HL-60 (cell line): ENCODE data around the gene MYL12B.
"Not testable (repeated sequence)": the region's sequence is repeated elsewhere in the genome, so short reads cannot be mapped to it uniquely, and the experiment has no call there.

Experiments used
- DNase-seq, 2 experiments: peaks; one replicate each; pipeline ENCODE4 v3.0.0-alpha.2; 2010 to 2020; ENCODE audit warnings: low read depth in 1 of 2, low spot score in 1 of 2
- H3K27ac ChIP-seq: fragments of 250-450 bp; sonication (Bioruptor Pico); replicated peaks from 2 replicates; pipeline ENCODE4 v1.5.1; 2020; ENCODE audit warnings: mild to moderate bottlenecking, moderate library complexity
- H3K27me3 ChIP-seq: fragments of 250-450 bp; sonication (Bioruptor Pico); 2 replicates; pipeline ENCODE4 v1.5.1; 2021; ENCODE audit warnings: mild to moderate bottlenecking, moderate library complexity; ENCODE audit not compliant: insufficient read depth, poor library complexity, severe bottlenecking
- H3K4me3 ChIP-seq: replicated peaks from 2 replicates; pipeline ENCODE4 v1.5.1; 2011; ENCODE audit warnings: mild to moderate bottlenecking, control low read depth, low read length; ENCODE audit not compliant: insufficient read depth
- CTCF ChIP-seq: IDR thresholded peaks from one replicate; pipeline ENCODE4 v1.5.1; 2011; ENCODE audit warnings: low read length, control low read depth, inconsistent platforms; ENCODE audit not compliant: insufficient read depth
- GABPA ChIP-seq: IDR thresholded peaks from 2 replicates; pipeline ENCODE4 v1.6.1; 2012; ENCODE audit warnings: low read depth
- POLR2AphosphoS5 ChIP-seq: IDR thresholded peaks from 2 replicates; pipeline ENCODE4 v1.6.1; 2012; ENCODE audit warnings: low read depth
- REST ChIP-seq: IDR thresholded peaks from 2 replicates; pipeline ENCODE4 v1.6.1; 2012; ENCODE audit warnings: low read depth; ENCODE audit not compliant: insufficient replicate concordance
- SPI1 ChIP-seq: IDR thresholded peaks from 2 replicates; pipeline ENCODE4 v1.6.1; 2012; ENCODE audit warnings: low read depth, mild to moderate bottlenecking, borderline replicate concordance

Gene MYL12B

GRCh38 chr18:3218819-3219218, 43.1 kb upstream of the MYL12B start:
- no peak for DNase-seq
- TF ChIP-seq REST (no peak), CTCF (no peak), GABPA (no peak)
- no peak overlapping the region for H3K4me3 ChIP-seq
- no peaks in the 10 kb centered on the region for H3K27me3 ChIP-seq
- no peak overlapping the region for H3K27ac ChIP-seq

GRCh38 chr18:3219241-3219630, 42.7 kb upstream of the MYL12B start:
- Histone ChIP-seq H3K27me3 (no peaks in the 10 kb centered on the region), H3K4me3 (no peak overlapping the region), H3K27ac (no peak overlapping the region)
- no peak for DNase-seq
- TF ChIP-seq CTCF = no peak
- TF ChIP-seq SPI1 = no peak

- H3K27me3 ChIP-seq = no peaks in the 10 kb centered on the region
- no peak within 1 kb of the TSS for H3K27ac ChIP-seq
- TF ChIP-seq REST (no peak), SPI1 (no peak), CTCF (no peak), GABPA (no peak), POLR2AphosphoS5 (no peak)
- DNase-seq = no peak
- no peak within 1 kb of the TSS for H3K4me3 ChIP-seq
Observed at GRCh38 chr18:3219631-3220335, 42.1 kb upstream of the MYL12B start, which contains the start of gene MYOM1. TSS of gene MYOM1 (minus strand) at chr18:3219968. CDS start at chr18:3215223, 4,745 bp downstream.

GRCh38 chr18:3220868-3221267, 41.1 kb upstream of the MYL12B start:
- H3K4me3 ChIP-seq, DNase-seq, H3K27ac ChIP-seq, H3K27me3 ChIP-seq: not testable (repeated sequence)
